ENCODE data around the gene ISG20. TPM values are rescaled to one million over a fixed set of nuclear protein-coding genes. Genes with fewer than 3 reads are reported as not detected.

The ISG20 gene
- total and polyA plus RNA-seq, 2 donors (not counting 1 experiment from before 2014, with no cell fraction given) = 190 to 232 TPM

DNA sequence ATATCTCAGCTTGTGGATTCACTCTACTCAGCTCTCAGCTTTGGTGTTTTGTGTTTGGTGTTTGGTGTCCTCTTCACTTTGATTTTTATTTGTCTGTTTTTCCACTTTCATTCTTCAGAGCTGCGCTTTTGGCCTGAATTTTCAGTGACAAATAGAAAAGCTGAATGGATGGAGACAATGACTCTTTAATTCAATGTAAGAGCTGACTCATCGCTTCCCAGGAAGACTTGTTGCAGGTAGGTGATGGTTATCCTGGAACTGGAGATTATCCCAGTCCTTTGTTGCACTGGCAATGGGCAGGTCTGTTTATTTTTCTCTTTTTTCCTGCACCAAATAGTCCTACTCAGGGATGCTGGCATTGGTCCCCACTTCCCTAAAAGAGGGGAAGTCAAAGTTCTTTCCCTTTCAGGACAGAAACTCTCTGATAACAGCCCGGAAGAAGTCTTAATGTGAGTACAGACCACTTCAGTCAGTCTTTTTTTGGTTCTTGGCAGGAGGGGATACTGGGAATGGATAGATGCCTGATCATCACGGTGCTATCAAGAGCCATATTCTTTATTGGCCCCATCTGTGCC is 30.1 kb upstream of the ISG20 start:
- no peaks in the 10 kb centered on the region for H4K20me1 ChIP-seq (ENCODE audit: control insufficient read depth, insufficient read depth, low read length, poor library complexity, severe bottlenecking)
- ATAC-seq (ENCODE audit: low read depth) = no peak
- H3K4me3 ChIP-seq (ENCODE audit: control extremely low read depth in 1 of 5, extremely low read depth in 1 of 5, insufficient read depth in 1 of 5, low read depth in 2 of 5, low read length in 4 of 5) = no peak overlapping the region
- TF ChIP-seq EZH2 (IDR thresholded peaks at IDR 0.05; ENCODE audit: borderline replicate concordance, insufficient read depth, low read depth, low read length, poor library complexity, severe bottlenecking) = no peak
- TF ChIP-seq, protein P1, sequence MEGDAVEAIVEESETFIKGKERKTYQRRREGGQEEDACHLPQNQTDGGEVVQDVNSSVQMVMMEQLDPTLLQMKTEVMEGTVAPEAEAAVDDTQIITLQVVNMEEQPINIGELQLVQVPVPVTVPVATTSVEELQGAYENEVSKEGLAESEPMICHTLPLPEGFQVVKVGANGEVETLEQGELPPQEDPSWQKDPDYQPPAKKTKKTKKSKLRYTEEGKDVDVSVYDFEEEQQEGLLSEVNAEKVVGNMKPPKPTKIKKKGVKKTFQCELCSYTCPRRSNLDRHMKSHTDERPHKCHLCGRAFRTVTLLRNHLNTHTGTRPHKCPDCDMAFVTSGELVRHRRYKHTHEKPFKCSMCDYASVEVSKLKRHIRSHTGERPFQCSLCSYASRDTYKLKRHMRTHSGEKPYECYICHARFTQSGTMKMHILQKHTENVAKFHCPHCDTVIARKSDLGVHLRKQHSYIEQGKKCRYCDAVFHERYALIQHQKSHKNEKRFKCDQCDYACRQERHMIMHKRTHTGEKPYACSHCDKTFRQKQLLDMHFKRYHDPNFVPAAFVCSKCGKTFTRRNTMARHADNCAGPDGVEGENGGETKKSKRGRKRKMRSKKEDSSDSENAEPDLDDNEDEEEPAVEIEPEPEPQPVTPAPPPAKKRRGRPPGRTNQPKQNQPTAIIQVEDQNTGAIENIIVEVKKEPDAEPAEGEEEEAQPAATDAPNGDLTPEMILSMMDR (IDR thresholded peaks at IDR 0.05) = no peak
- peaks cover 12% of the 10 kb centered on the region for H3K4me1 Mint-ChIP-seq
- 62% methylated on average over 3 of the region's 4 CpGs for WGBS (ENCODE audit: insufficient coverage)
- H3K27me3 ChIP-seq (replicated peaks in 1 of 4; ENCODE audit: control extremely low read depth in 1 of 4, control insufficient read depth in 3 of 4, insufficient read depth in 4 of 4, low read length in 3 of 4) = peaks cover 0 to 67% (median 44%) of the 10 kb centered on the region in 4 experiments
- no peak overlapping the region for H3K27ac Mint-ChIP-seq
- H3K4me3 Mint-ChIP-seq = no peak overlapping the region
- H3K27me3 Mint-ChIP-seq = peaks cover 76% of the 10 kb centered on the region
- H3K4me1 ChIP-seq (ENCODE audit: control insufficient read depth in 2 of 2, insufficient read depth in 2 of 2, low read length in 2 of 2) = peaks cover 19% of the 10 kb centered on the region in 2 donors
- H3K79me2 ChIP-seq (ENCODE audit: control insufficient read depth, insufficient read depth, low read length) = no peaks in the 10 kb centered on the region
- no peak overlapping the region for H3K9ac ChIP-seq (ENCODE audit: low read length)
- H3K27ac ChIP-seq (ENCODE audit: low read length in 2 of 2) = no peak overlapping the region
- CTCF ChIA-PET = interaction anchor here (2.0 to 3.5 kb wide), 2 partner anchors 16 to 30 kb away, joined by 5 to 13 read pairs; partner anchors contain the start of gene ISG20
- no peak for DNase-seq
- no peak overlapping the region for H3K4me2 ChIP-seq (replicated peaks; ENCODE audit: low read depth, low read length, poor library complexity, severe bottlenecking)
- no peak overlapping the region for H2AFZ ChIP-seq (ENCODE audit: insufficient read depth, low read depth, low read length, poor library complexity, severe bottlenecking)
- peaks cover 0 to 22% (median 0%) of the 10 kb centered on the region in 3 donors for H3K9me3 ChIP-seq (ENCODE audit: control extremely low read depth in 1 of 3, control insufficient read depth in 2 of 3, insufficient read depth in 1 of 3, low read length in 2 of 3)
- no peaks in the 10 kb centered on the region for H3K9me3 Mint-ChIP-seq (ENCODE audit: insufficient read depth)
- intact Hi-C loops (cut with micrococcal nuclease) = no loop called here
- POLR2A ChIA-PET = no interaction called here
- no peaks in the 10 kb centered on the region for H3K36me3 ChIP-seq (replicated peaks in 1 of 2; ENCODE audit: control extremely low read depth in 1 of 2, control insufficient read depth in 1 of 2, extremely low read depth in 1 of 2, insufficient read depth in 2 of 2, low read length in 1 of 2)

DNA sequence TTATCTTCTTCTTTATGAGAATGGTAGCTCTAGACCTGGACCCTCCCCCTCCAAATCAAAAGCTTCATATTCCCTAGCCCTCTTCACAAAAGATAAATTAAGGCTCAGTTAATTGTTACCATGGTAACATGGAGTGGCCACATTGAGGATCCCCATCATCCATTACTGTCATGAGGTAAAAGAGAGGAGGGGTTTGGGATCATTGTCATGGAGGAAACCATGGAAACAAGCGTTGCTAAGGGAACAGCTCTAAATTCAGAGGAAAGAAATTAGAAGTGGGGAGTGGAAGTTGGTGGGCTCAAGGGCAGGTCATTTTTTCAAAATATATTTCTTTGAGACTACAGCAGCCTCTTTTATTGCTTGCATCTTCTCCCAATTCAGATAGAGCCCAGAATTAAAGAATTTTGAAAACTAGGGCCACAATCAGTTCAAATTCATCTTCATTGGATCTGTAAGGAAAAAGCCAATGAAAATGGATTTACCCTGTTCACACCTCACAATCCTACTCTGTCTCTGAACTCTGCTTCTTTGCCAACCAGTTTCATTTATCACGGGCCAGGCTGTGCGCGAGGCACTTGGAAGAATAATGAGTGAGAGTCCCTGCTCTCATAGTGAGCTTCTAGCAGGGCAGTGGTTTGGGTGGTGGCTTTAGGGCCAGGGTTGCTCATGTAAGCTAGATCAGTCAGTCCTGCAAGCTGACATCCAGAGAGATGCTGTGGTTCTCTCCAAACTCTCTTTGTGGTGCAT is 29.3 kb upstream of the ISG20 start:
- Mint-ChIP-seq H3K4me3 (no peak overlapping the region), H3K27me3 (peaks cover 69% of the 10 kb centered on the region), H3K4me1 (peaks cover 7% of the 10 kb centered on the region), H3K9me3 (ENCODE audit: insufficient read depth) (no peaks in the 10 kb centered on the region), H3K27ac (no peak overlapping the region)
- no peak for TF ChIP-seq EZH2 (IDR thresholded peaks at IDR 0.05; ENCODE audit: borderline replicate concordance, insufficient read depth, low read depth, low read length, poor library complexity, severe bottlenecking)
- TF ChIP-seq, protein P1 (IDR thresholded peaks at IDR 0.05) = no peak
- no peaks in the 10 kb centered on the region for H3K36me3 ChIP-seq (replicated peaks in 1 of 2; ENCODE audit: control extremely low read depth in 1 of 2, control insufficient read depth in 1 of 2, extremely low read depth in 1 of 2, insufficient read depth in 2 of 2, low read length in 1 of 2)
- ChIA-PET POLR2A (no interaction called here), CTCF (interaction anchor here (2.0 to 3.5 kb wide), 2 partner anchors 15 to 29 kb away, joined by 5 to 13 read pairs; partner anchors contain the start of gene ISG20)
- H2AFZ ChIP-seq (ENCODE audit: insufficient read depth, low read depth, low read length, poor library complexity, severe bottlenecking) = no peak overlapping the region
- intact Hi-C loops (cut with micrococcal nuclease) = no loop called here
- no peak overlapping the region for H3K4me3 ChIP-seq (ENCODE audit: control extremely low read depth in 1 of 5, extremely low read depth in 1 of 5, insufficient read depth in 1 of 5, low read depth in 2 of 5, low read length in 4 of 5)
- H3K9me3 ChIP-seq (ENCODE audit: control extremely low read depth in 1 of 3, control insufficient read depth in 2 of 3, insufficient read depth in 1 of 3, low read length in 2 of 3) = peaks cover 0 to 15% (median 0%) of the 10 kb centered on the region in 3 donors
- H3K4me1 ChIP-seq (ENCODE audit: control insufficient read depth in 2 of 2, insufficient read depth in 2 of 2, low read length in 2 of 2) = peaks cover 11 to 16% of the 10 kb centered on the region in 2 donors
- no peak for ATAC-seq (ENCODE audit: low read depth)
- DNase-seq = no peak
- WGBS (ENCODE audit: insufficient coverage) = 100% methylated on average over 1 of the region's 4 CpGs
- H4K20me1 ChIP-seq (ENCODE audit: control insufficient read depth, insufficient read depth, low read length, poor library complexity, severe bottlenecking) = no peaks in the 10 kb centered on the region
- H3K79me2 ChIP-seq (ENCODE audit: control insufficient read depth, insufficient read depth, low read length) = no peaks in the 10 kb centered on the region
- peaks cover 0 to 59% (median 38%) of the 10 kb centered on the region in 4 experiments for H3K27me3 ChIP-seq (replicated peaks in 1 of 4; ENCODE audit: control extremely low read depth in 1 of 4, control insufficient read depth in 3 of 4, insufficient read depth in 4 of 4, low read length in 3 of 4)
- H3K9ac ChIP-seq (ENCODE audit: low read length) = no peak overlapping the region
- no peak overlapping the region for H3K4me2 ChIP-seq (replicated peaks; ENCODE audit: low read depth, low read length, poor library complexity, severe bottlenecking)
- H3K27ac ChIP-seq (ENCODE audit: low read length in 2 of 2) = no peak overlapping the region

Data from B cell (primary cell).